HepG2 (cell line): Measurements from ENCODE around the gene PPP1R16B. TPM values are rescaled to one million over a fixed set of nuclear protein-coding genes. Genes with fewer than 3 reads are reported as not detected.

Source experiments
- ATAC-seq: fragments of 200-7000 bp; cut with Tn5 transposase; 3 replicates; pipeline ENCODE4 v1.9.1; 2020; ENCODE audit warnings: mild to moderate bottlenecking, moderate library complexity
- BruUV-seq: library from RNA; stranded (reverse); fragments of 400-500 nt; replicated peaks from 2 replicates; lab custom pipeline; 2021; lab: Mats Ljungman, UMichigan
- CTCF ChIA-PET: fragments of 300-600 bp; formaldehyde crosslinking; extraction: SDS; loops from one replicate; lab custom pipeline; 2021; ENCODE audit warnings: low total read pairs, inconsistent platforms, low intra/inter-chr PET ratio; lab: Yijun Ruan, JAX
- POLR2A ChIA-PET: fragments of 350-600 bp; sonication (Branson Sonifier 250); formaldehyde crosslinking; loops from one replicate; lab custom pipeline; 2020; ENCODE audit warnings: antibody characterized with exemption, inconsistent platforms; lab: Yijun Ruan, JAX
- DNase-seq: peaks from one replicate; pipeline ENCODE4 v3.0.0-alpha.2; 2015; ENCODE audit warnings: low spot score
- FAIRE-seq: peaks from 3 replicates; lab custom pipeline; 2011; peaks lifted over from hg19 to GRCh38; lab: Jason Lieb, UNC
- H2AFZ ChIP-seq: one replicate; pipeline ENCODE4 v1.6.1; 2011; ENCODE audit warnings: low read length, inconsistent platforms
- H3K27ac ChIP-seq: fragments of 300-600 bp; 3 replicates; pipeline ENCODE4 v1.8.0; 2011; ENCODE audit warnings: mixed run types, mild to moderate bottlenecking, mixed read lengths, low read length, inconsistent platforms; ENCODE audit not compliant: insufficient read depth; ENCODE audit errors: extremely low read length
- H3K27me3 ChIP-seq, 2 experiments: fragments of 200-600 bp in 1 of 2; 2 replicates in 1 of 2; 3 replicates in 1 of 2; pipeline versions ENCODE4 v1.6.0 to v1.8.0; 2011; ENCODE audit warnings: low read length in 2 of 2, mild to moderate bottlenecking in 2 of 2, moderate library complexity in 2 of 2, inconsistent platforms in 1 of 2; ENCODE audit not compliant: insufficient read depth in 2 of 2, control insufficient read depth in 1 of 2
- H3K36me3 ChIP-seq, 2 experiments: fragments of 200-600 bp in 1 of 2; replicated peaks in 1 of 2; 2 replicates in 1 of 2; 3 replicates in 1 of 2; pipeline versions ENCODE4 v1.5.1 to v1.8.0; 2011; ENCODE audit warnings: low read length in 2 of 2, inconsistent platforms in 1 of 2; ENCODE audit not compliant: insufficient read depth in 2 of 2, control insufficient read depth in 1 of 2
- H3K4me1 ChIP-seq: 2 replicates; pipeline ENCODE4 v1.5.1; 2012; ENCODE audit warnings: low read length, inconsistent platforms; ENCODE audit not compliant: insufficient read depth
- H3K4me2 ChIP-seq: 2 replicates; pipeline ENCODE4 v1.6.0; 2011; ENCODE audit warnings: low read depth, low read length, inconsistent platforms
- H3K4me3 ChIP-seq, 3 experiments: fragments of 200-600 bp in 1 of 3; sonication (generic), shearing (Covaris generic) in 1 of 3; replicated peaks in 1 of 3; 2 replicates each; pipeline ENCODE4 v1.5.1; 2011 to 2016; ENCODE audit warnings: low read length in 3 of 3, inconsistent platforms in 2 of 3, low read depth in 2 of 3, mild to moderate bottlenecking in 2 of 3, control low read depth in 1 of 3, mixed read lengths in 1 of 3; ENCODE audit not compliant: insufficient read depth in 1 of 3
- H3K79me2 ChIP-seq: one replicate; pipeline ENCODE4 v1.6.1; 2011; ENCODE audit warnings: low read length, inconsistent platforms; ENCODE audit not compliant: insufficient read depth
- H3K9ac ChIP-seq: 2 replicates; pipeline ENCODE4 v1.6.0; 2011; ENCODE audit warnings: mild to moderate bottlenecking, low read depth, low read length, inconsistent platforms; ENCODE audit not compliant: insufficient read depth
- H3K9me3 ChIP-seq: 2 replicates; pipeline ENCODE4 v1.5.1; 2012; ENCODE audit warnings: mild to moderate bottlenecking, low read length
- H4K20me1 ChIP-seq: 2 replicates; pipeline ENCODE4 v1.6.0; 2011; ENCODE audit warnings: inconsistent platforms, mild to moderate bottlenecking, low read length, moderate library complexity; ENCODE audit not compliant: insufficient read depth
- HNF4A ChIP-seq: sonication (generic); formaldehyde crosslinking; IDR thresholded peaks from 2 replicates; pipeline ENCODE4 v1.4.0; 2020; ENCODE audit warnings: missing genetic modification reagents
- KDM2A ChIP-seq: sonication (generic); formaldehyde crosslinking; IDR thresholded peaks from 2 replicates; pipeline ENCODE4 v1.4.0; 2020; ENCODE audit warnings: low read depth, missing genetic modification reagents, borderline replicate concordance
- KMT2B ChIP-seq: IDR thresholded peaks from 2 replicates; pipeline ENCODE4 v1.6.1; 2016; ENCODE audit warnings: missing genetic modification reagents, missing compliant biosample characterization
- MAFF ChIP-seq: IDR thresholded peaks from 2 replicates; pipeline ENCODE4 v1.6.1; 2011; ENCODE audit warnings: low read depth, low read length, improper control_type of control experiment
- MAFK ChIP-seq, 2 experiments: IDR thresholded peaks in 1 of 2; conservative IDR thresholded peaks in 1 of 2; 2 replicates each; pipeline ENCODE4 v1.6.1; 2011; ENCODE audit warnings: improper control_type of control experiment in 2 of 2, low read length in 2 of 2
- MTF2 ChIP-seq: sonication (generic); formaldehyde crosslinking; IDR thresholded peaks from 2 replicates; pipeline ENCODE4 v1.5.0; 2020; ENCODE audit warnings: missing genetic modification reagents, borderline replicate concordance
- SMC3 ChIP-seq: IDR thresholded peaks from 2 replicates; pipeline ENCODE4 v1.6.1; 2011; ENCODE audit warnings: low read length, improper control_type of control experiment
- THYN1 ChIP-seq: sonication (generic); formaldehyde crosslinking; IDR thresholded peaks from 2 replicates; pipeline ENCODE4 v1.8.1; 2023; ENCODE audit warnings: low read depth, mild to moderate bottlenecking, moderate library complexity, missing genetic modification reagents, borderline replicate concordance
- ZC3H13 ChIP-seq: sonication (generic); formaldehyde crosslinking; IDR thresholded peaks from 2 replicates; pipeline ENCODE4 v1.8.1; 2023; ENCODE audit warnings: mild to moderate bottlenecking, missing genetic modification reagents, moderate library complexity
- ZNF792 ChIP-seq: IDR thresholded peaks from 2 replicates; pipeline ENCODE4 v1.6.1; 2016
- WGBS: methylation state at CpG from one replicate; pipeline ENCODE4 v1.1.6; 2017; ENCODE audit warnings: low lambda C conversion rate; 5-methylcytosine and 5-hydroxymethylcytosine counted together
- in situ Hi-C: cut with HindIII; loops from 2 replicates; pipeline ENCODE4 v1.10.0; 2017; ENCODE audit warnings: low pct_unique_long_range_greater_than_20kb; ENCODE audit not compliant: extremely low pct_ligation_motif_present
- intact Hi-C: fragments of 100-400 bp; cut with micrococcal nuclease; formaldehyde crosslinking; loops from one replicate; pipeline ENCODE4 v1.10.0; 2022; ENCODE audit not compliant: unreplicated experiment
- polyA plus RNA-seq, 8 experiments: library from polyadenylated mRNA; depleted of rRNA in 3 of 8; stranded (reverse) in 7 of 8; unstranded in 1 of 8; fragments of >200 nt; fragmentation: Illumina TruSeq in 4 of 8; extraction: Trizol in 4 of 8; gene quantifications; 2 replicates each; pipeline versions ENCODE4 v1.2.1 to v1.2.3, GENCODE V29; 2011 to 2016; ENCODE audit warnings: low read depth in 4 of 8, missing spikeins in 1 of 8, mixed read lengths in 1 of 8; ENCODE audit not compliant: insufficient read depth in 1 of 8
- total RNA-seq, 5 experiments: library from RNA; depleted of rRNA; stranded (reverse); fragments of >200 nt; fragmentation: Illumina TruSeq; extraction: Trizol; gene quantifications; 2 replicates each; pipeline ENCODE4 v1.2.3, GENCODE V29; 2016; ENCODE audit warnings: low read depth in 1 of 5
- TF ChIP-seq, protein P1 (sequence below): sonication (generic); formaldehyde crosslinking; IDR thresholded peaks from 2 replicates; pipeline ENCODE4 v1.4.0; 2020; ENCODE audit warnings: mild to moderate bottlenecking, missing genetic modification reagents, borderline replicate concordance

PPP1R16B gene
- total and polyA plus RNA-seq, 2 of the 13 experiments (the other 11 are each of a cell fraction or from before 2014, with no cell fraction given) = 0.02 to 0.11 TPM

DNA sequence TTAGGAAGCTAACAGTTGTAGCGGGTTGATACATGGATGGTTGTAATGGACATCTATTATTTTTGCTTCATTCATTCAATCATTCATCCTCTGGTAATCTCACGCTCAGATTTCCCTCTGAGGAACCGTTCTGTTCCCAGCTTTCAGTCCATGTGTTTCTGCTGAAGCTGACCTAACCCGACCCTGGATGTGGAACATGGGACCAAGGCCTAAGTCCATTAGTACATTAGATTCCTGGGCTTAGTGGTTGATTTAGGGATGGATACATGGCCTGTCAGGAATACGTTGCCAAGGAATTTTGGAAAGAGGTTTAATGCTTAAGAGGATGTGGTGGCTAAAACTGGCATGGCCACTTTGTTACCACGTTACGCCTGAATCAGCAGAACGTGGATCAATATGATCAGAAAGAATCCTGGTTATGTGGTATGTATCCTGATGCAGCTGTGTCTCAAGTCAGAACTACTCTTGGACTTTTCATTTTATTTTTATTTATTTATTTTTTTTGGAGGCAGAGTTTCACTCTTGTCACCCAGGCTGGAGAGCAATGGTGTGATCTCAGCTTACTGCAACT lies 152.5 kb downstream of the PPP1R16B start:
- Histone ChIP-seq H3K9me3 (no peaks in the 10 kb centered on the region), H4K20me1 (no peaks in the 10 kb centered on the region), H3K79me2 (peaks cover 4% of the 10 kb centered on the region), H3K4me2 (no peak overlapping the region)
- no peak for ATAC-seq
- in situ Hi-C loops = no loop called here
- TF ChIP-seq MTF2 (CRISPR knock-in tag) (no peak), KDM2A (CRISPR knock-in tag) (no peak), ZC3H13 (CRISPR knock-in tag) (peak; percentile 46; the same call in 1 of the 2 replicates), ZNF792 (CRISPR knock-in tag) (no peak), MAFF (peak; percentile 42; the same call in 1 of the 2 replicates), THYN1 (no peak), SMC3 (no peak), KMT2B (no peak), HNF4A (peak; percentile 6; the same call in 1 of the 2 replicates), MAFK (conservative IDR thresholded peaks at IDR 0.05 in 1 of 2, IDR thresholded peaks at IDR 0.05 in 1 of 2; ENCODE audit: low read length in 2 of 2) (peak; percentile 51 to 66; a peak in 3 of 4 replicates)
- TF ChIP-seq, protein P1, sequence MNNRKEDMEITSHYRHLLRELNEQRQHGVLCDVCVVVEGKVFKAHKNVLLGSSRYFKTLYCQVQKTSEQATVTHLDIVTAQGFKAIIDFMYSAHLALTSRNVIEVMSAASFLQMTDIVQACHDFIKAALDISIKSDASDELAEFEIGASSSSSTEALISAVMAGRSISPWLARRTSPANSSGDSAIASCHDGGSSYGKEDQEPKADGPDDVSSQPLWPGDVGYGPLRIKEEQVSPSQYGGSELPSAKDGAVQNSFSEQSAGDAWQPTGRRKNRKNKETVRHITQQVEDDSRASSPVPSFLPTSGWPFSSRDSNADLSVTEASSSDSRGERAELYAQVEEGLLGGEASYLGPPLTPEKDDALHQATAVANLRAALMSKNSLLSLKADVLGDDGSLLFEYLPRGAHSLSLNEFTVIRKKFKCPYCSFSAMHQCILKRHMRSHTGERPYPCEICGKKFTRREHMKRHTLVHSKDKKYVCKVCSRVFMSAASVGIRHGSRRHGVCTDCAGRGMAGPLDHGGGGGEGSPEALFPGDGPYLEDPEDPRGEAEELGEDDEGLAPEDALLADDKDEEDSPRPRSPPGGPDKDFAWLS (CRISPR knock-in tag) = no peak
- TF ChIP-seq, all 625 proteins: peak for 4
- Histone ChIP-seq H2AFZ (no peak overlapping the region), H3K27me3 (no peaks in the 10 kb centered on the region; a peak in 1 of 5 replicates), H3K27ac (no peak overlapping the region), H3K4me3 (no peak overlapping the region), H3K9ac (no peak overlapping the region), H3K36me3 (peaks cover 0 to 5% of the 10 kb centered on the region in 2 experiments; a peak in 1 of 5 replicates), H3K4me1 (peaks cover 50% of the 10 kb centered on the region)
- BruUV-seq = no TSS peak
- DNase-seq = no peak
- 88% methylated on average over 8 of the region's 8 CpGs for WGBS
- ChIA-PET POLR2A (no interaction called here), CTCF (no interaction called here)
- no peak for FAIRE-seq
- intact Hi-C loops = no loop called here
